OCI-LY3 (cell line): ENCODE data around the gene MSI2.

Source experiments
- H2AFZ ChIP-seq: fragments of 200-600, 300-600 bp; shearing (Covaris generic); 2 replicates; pipeline ENCODE4 v1.6.0; 2014; ENCODE audit warnings: antibody characterized with exemption, low read depth, low read length
- H3K27ac ChIP-seq: fragments of 200-600, 300-600 bp; sonication (generic); 2 replicates; pipeline ENCODE4 v1.5.1; 2014; ENCODE audit warnings: mild to moderate bottlenecking, low read length, moderate library complexity, mixed read lengths
- H3K27me3 ChIP-seq: fragments of 200-600, 300-600 bp; sonication (generic); 2 replicates; pipeline ENCODE4 v1.6.1; 2014; ENCODE audit warnings: low read depth, low read length, mixed read lengths
- H3K36me3 ChIP-seq: fragments of 200-600, 300-600 bp; sonication (generic); replicated peaks from 2 replicates; pipeline ENCODE3; 2014; ENCODE audit warnings: low read depth, low read length, mixed read lengths
- H3K4me1 ChIP-seq: fragments of 300-600, 200-600 bp; sonication (generic); 2 replicates; pipeline ENCODE4 v1.6.1; 2014; ENCODE audit warnings: low read length, mixed read lengths
- H3K4me2 ChIP-seq: fragments of 200-600, 300-600 bp; sonication (generic); 2 replicates; pipeline ENCODE4 v1.6.1; 2014; ENCODE audit warnings: low read length, mixed read lengths
- H3K4me3 ChIP-seq: fragments of 300-600, 200-600 bp; sonication (generic); 2 replicates; pipeline ENCODE4 v1.5.1; 2014; ENCODE audit warnings: antibody characterized with exemption, mild to moderate bottlenecking, low read length, moderate library complexity
- H3K79me2 ChIP-seq: fragments of 300-600, 200-600 bp; shearing (Covaris generic); 2 replicates; pipeline ENCODE4 v1.6.1; 2014; ENCODE audit warnings: mild to moderate bottlenecking, low read length, mixed read lengths
- H3K9ac ChIP-seq: fragments of 300-600, 200-600 bp; shearing (Covaris generic); 2 replicates; pipeline ENCODE4 v1.6.0; 2014; ENCODE audit warnings: mild to moderate bottlenecking, low read length, moderate library complexity
- H3K9me3 ChIP-seq: fragments of 200-600, 300-600 bp; shearing (Covaris generic); 2 replicates; pipeline ENCODE4 v1.6.1; 2014; ENCODE audit warnings: low read length, mixed read lengths; ENCODE audit not compliant: insufficient read depth
- H4K20me1 ChIP-seq: fragments of 200-600, 300-600 bp; sonication (generic); 2 replicates; pipeline ENCODE4 v1.6.1; 2016; ENCODE audit warnings: low read length, mixed read lengths; ENCODE audit not compliant: insufficient read depth
- CTCF ChIP-seq: fragments of 200-600, 300-600 bp; sonication (generic); IDR thresholded peaks from 2 replicates; pipeline ENCODE4 v1.5.1; 2014; ENCODE audit warnings: antibody characterized with exemption, low read length, low read depth
- EZH2phosphoT487 ChIP-seq: fragments of 200-600 bp; shearing (Covaris generic); IDR thresholded peaks from 2 replicates; pipeline ENCODE4 v1.6.1; 2018; ENCODE audit warnings: antibody characterized with exemption, mixed run types, low read depth

Gene MSI2

GRCh38 chr17:57507828-57508227 is 251.5 kb downstream of the MSI2 start:
- no peak overlapping the region for H3K27ac ChIP-seq

GRCh38 chr17:57508671-57509070 is 252.3 kb downstream of the MSI2 start:
- no peak overlapping the region for H3K9ac ChIP-seq
- no peak overlapping the region for H3K4me3 ChIP-seq
- H3K9me3 ChIP-seq: no peaks in the 10 kb centered on the region
- TF ChIP-seq CTCF: no peak
- no peak for TF ChIP-seq EZH2phosphoT487
- H3K27me3 ChIP-seq: no peaks in the 10 kb centered on the region
- no peaks in the 10 kb centered on the region for H3K36me3 ChIP-seq
- peaks cover 17% of the 10 kb centered on the region for H3K79me2 ChIP-seq
- no peak overlapping the region for H3K27ac ChIP-seq
- H2AFZ ChIP-seq: no peak overlapping the region
- 0 out of 2 replicates have a peak, but pooled peaks cover 5% of the 10 kb centered on the region for H4K20me1 ChIP-seq
- peaks cover 19% of the 10 kb centered on the region for H3K4me1 ChIP-seq
- no peak overlapping the region for H3K4me2 ChIP-seq

More at GRCh38 chr17:57507828-57508227, 251.5 kb downstream of the MSI2 start:
- Histone ChIP-seq H3K36me3 (no peaks in the 10 kb centered on the region), H3K4me3 (no peak overlapping the region), H3K9me3 (no peaks in the 10 kb centered on the region), H3K4me2 (peak overlapping the region; percentile 55), H3K27me3 (no peaks in the 10 kb centered on the region), H3K79me2 (peaks cover 17% of the 10 kb centered on the region), H3K9ac (no peak overlapping the region), H2AFZ (no peak overlapping the region), H4K20me1 (0 out of 2 replicates have a peak, but pooled peaks cover 5% of the 10 kb centered on the region), H3K4me1 (peaks cover 19% of the 10 kb centered on the region)
- TF ChIP-seq EZH2phosphoT487: no peak
- TF ChIP-seq CTCF: no peak

DNA sequence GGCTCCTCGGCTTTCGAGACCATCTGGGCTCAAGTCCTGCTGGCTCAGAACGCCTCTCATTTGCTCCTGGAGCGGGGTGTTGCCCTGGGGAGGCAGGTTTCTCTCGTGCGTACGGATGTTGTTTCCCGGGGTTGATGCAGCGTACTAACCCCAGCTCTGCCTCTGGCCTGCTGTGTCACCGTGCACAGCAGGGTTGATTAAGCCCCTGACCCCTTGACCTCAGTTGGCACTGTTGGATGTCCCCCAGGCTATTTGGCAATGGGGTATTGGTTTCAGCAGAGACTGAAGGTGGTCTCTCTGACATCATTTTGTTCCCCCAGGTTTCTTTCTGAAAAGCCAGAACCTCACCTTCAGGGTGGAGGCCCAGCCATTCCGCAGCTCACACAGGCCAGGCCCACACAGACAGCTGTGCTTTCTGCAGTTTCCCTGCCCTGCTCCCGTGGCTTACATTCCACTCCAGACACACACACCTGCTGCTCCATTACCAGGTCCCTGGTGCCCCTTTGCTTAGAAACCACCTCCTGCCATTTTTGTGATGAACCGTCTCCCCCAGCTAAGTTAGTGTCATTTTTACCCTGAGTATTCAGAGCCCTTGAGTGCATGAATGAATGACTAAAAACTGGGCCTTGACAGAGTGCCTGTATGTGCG is 255.3 kb downstream of the MSI2 start:
- Histone ChIP-seq H3K36me3 (no peaks in the 10 kb centered on the region), H3K27me3 (no peaks in the 10 kb centered on the region), H3K9me3 (no peaks in the 10 kb centered on the region), H3K27ac (no peak overlapping the region), H3K4me2 (no peak overlapping the region), H3K79me2 (peaks cover 17% of the 10 kb centered on the region), H2AFZ (no peak overlapping the region), H3K9ac (no peak overlapping the region), H4K20me1 (0 out of 2 replicates have a peak, but pooled peaks cover 5% of the 10 kb centered on the region), H3K4me1 (peaks cover 16% of the 10 kb centered on the region), H3K4me3 (no peak overlapping the region)
- no peak for TF ChIP-seq CTCF
- TF ChIP-seq EZH2phosphoT487: no peak

- H3K27ac ChIP-seq: no peak overlapping the region
- peaks cover 17% of the 10 kb centered on the region for H3K79me2 ChIP-seq
- H3K27me3 ChIP-seq: no peaks in the 10 kb centered on the region
- H3K9ac ChIP-seq: no peak overlapping the region
- H2AFZ ChIP-seq: no peak overlapping the region
- H3K4me2 ChIP-seq: no peak overlapping the region
- H3K36me3 ChIP-seq: no peaks in the 10 kb centered on the region
- no peak overlapping the region for H3K4me3 ChIP-seq
- H3K9me3 ChIP-seq: no peaks in the 10 kb centered on the region
- no peak for TF ChIP-seq EZH2phosphoT487
- TF ChIP-seq CTCF: no peak
- 0 out of 2 replicates have a peak, but pooled peaks cover 5% of the 10 kb centered on the region for H4K20me1 ChIP-seq
- peaks cover 10% of the 10 kb centered on the region for H3K4me1 ChIP-seq
These were observed 255.9 kb downstream of the MSI2 start for GRCh38 chr17:57512258-57512657.
